ENCODE data around the gene PHETA1.
A peak's percentile ranks its signal among the peaks of the same experiment; 100 is the strongest.

PHETA1 gene

GRCh38 chr12:111368788-111369495, at the start of gene PHETA1:
Gene PHETA1 (minus strand): TSS chr12:111369095. CDS start chr12:111363427, 5,668 bp downstream.
- in situ Hi-C loops (cut with HindIII; ENCODE audit: low pct_ligation_motif_present, low pct_unique_long_range_greater_than_20kb, low sequenced_read_pairs) = no loop called here
- DNase-seq = peak; percentile 95

DNA sequence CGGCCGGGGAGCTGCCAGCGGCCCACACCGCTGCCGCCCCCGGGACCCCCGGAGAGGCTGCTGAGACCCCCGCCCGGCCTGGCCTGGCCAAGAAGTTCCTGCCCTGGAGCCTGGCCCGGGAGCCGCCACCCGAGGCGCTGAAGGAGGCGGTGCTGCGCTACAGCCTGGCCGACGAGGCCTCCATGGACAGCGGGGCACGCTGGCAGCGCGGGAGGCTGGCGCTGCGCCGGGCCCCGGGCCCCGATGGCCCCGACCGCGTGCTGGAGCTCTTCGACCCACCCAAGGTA, 49.6 kb upstream of the PHETA1 start:
- in situ Hi-C loops (cut with HindIII; ENCODE audit: low pct_ligation_motif_present, low pct_unique_long_range_greater_than_20kb, low sequenced_read_pairs) = no loop called here

DNA sequence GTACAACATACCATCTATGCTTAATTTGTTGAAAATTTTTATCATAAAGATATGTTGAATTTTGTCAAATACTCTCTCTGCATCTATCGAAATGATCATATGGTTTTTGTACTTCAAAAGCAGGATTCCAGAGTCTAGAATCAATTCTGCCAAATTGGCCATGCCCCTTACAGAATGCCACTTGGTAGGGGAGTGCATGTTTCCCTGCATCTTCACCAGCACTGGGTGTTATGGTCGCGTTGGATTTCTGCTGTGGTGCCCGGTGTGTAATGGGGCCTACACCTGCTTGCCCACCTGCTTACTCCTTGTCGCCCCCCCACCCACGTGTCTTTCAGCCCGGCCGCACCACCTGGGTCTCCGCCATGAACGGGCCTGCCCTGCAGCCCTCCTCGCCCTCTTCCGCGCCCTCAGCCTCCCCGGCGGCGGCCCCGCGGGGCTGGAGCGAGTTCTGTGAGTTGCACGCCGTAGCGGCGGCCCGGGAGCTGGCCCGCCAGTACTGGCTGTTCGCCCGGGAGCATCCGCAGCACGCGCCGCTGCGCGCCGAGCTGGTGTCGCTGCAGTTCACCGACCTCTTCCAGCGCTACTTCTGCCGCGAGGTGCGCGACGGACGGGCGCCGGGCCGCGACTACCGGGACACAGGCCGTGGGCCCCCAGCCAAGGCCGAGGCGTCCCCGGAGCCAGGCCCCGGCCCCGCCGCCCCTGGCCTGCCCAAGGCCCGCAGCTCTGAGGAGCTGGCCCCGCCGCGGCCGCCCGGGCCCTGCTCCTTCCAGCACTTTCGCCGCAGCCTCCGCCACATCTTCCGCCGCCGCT, 49.1 kb upstream of the PHETA1 start:
- DNase-seq = no peak
- in situ Hi-C loops (cut with HindIII; ENCODE audit: low pct_ligation_motif_present, low pct_unique_long_range_greater_than_20kb, low sequenced_read_pairs) = no loop called here

More for the DNA sequence above, 49.6 kb upstream of the PHETA1 start:
- no peak for DNase-seq

DNA sequence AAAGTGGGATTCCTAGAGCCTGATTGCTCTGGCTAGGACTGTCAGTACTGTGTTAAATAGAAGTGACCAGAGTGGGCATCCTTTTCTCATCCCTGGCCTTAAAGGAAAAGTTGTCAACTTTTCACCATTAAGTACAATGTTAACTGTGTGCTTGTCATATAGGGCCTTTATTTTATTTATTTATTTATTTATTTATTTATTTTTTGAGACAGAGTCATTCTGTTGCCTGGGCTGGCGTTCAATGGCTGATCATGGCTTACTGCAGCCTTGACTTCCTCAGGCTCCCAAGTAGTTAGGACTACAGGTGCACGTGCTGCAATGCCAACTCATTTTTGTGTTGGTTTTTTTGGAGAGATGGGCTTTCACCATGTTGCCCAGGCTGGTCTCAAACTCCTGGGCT, 48.4 kb upstream of the PHETA1 start:
- no peak for DNase-seq
- in situ Hi-C loops (cut with HindIII; ENCODE audit: low pct_ligation_motif_present, low pct_unique_long_range_greater_than_20kb, low sequenced_read_pairs) = no loop called here

DNA sequence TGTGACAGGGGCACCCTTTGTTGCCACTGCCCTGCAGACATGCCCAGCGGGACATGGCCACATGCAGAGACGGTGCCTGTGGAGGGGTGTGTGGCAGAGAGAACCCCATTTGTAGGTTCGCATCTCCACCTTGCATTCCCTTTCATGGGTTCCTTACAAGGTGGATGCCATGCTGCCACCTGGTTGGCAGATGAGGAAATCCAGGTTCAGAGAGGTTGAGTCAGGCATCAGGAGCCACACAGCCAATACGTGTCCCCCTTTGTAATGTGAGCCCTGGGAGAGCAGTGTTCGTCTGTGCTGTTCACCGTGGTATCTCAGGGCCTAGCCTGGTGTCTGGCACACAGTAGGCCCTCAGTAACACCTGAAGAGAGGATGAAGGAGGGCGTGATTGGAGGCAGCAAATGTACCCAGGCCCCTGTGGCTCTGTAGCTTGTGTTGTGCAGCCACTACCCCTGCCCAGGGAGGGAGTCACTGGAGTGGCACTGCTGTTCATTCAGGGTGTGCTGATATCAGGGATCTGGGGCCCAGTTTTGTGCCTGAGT, 45.9 kb upstream of the PHETA1 start:
- in situ Hi-C loops (cut with HindIII; ENCODE audit: low pct_ligation_motif_present, low pct_unique_long_range_greater_than_20kb, low sequenced_read_pairs) = no loop called here
- DNase-seq = no peak

DNA sequence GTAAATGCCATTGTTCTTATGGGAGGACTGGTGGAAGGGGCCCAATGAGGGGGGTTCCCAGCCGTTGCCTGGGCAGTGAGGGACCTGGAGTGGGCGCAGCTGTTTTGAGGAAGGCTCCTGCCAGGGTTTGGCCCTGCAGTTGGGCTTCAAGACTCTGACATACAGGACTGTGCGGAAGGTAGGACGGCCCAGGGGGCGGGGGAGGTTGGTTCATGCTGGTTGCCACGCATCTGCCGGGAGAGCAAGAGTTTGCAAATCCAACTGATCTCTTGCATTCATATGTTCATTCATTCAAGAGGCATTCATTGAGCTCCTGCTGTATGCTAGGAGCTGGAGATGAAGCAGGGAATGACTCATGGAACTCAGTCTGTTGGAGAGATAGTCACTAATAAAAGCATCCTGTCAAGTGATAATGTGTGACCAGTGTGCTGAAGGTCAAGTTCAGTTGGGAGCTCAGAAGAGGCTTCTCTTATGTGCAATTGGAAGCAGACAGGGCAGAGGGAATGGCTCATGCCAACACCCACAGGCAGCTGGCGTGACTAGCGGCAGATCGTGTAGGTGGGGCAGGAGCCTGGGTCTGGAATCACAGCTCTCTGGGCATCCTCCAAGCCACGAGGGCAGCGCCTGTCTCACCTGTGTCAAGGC, 44.7 kb upstream of the PHETA1 start:
- in situ Hi-C loops (cut with HindIII; ENCODE audit: low pct_ligation_motif_present, low pct_unique_long_range_greater_than_20kb, low sequenced_read_pairs) = no loop called here
- peak; percentile 79 for DNase-seq

DNA sequence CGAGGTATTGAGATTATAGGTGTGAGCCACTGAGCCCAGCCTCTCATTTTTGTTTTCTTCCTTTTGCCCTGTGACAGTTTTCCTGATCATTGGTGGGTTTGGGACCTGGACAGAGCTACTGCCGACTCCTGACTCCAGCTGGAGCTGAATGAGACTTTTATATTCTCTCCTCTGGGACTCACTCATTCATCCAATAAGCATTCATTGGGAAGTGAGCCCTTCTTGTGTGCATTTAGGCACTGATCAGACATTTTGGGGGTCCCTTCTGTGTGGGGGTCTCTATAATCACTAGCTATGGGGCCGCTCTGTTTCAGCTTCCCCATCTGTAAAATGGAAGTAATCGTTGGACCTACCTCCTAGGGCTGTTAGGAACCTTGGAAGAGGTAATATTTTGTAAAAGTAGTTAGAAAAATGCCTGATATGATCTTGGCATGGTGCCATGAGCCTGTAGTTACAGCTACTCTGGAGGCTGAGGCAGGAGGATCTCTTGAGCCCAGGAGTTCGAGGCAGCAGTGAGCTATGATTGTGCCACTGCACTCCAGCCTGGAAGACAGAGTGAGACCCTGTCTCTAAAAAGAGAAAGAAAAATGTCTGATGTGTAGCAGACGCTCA, 44.0 kb upstream of the PHETA1 start:
- in situ Hi-C loops (cut with HindIII; ENCODE audit: low pct_ligation_motif_present, low pct_unique_long_range_greater_than_20kb, low sequenced_read_pairs) = no loop called here
- DNase-seq = no peak

- DNase-seq = peak; percentile 56
- in situ Hi-C loops (cut with HindIII; ENCODE audit: low pct_ligation_motif_present, low pct_unique_long_range_greater_than_20kb, low sequenced_read_pairs) = no loop called here
These were observed 43.3 kb upstream of the PHETA1 start for GRCh38 chr12:111412007-111412829.

DNA sequence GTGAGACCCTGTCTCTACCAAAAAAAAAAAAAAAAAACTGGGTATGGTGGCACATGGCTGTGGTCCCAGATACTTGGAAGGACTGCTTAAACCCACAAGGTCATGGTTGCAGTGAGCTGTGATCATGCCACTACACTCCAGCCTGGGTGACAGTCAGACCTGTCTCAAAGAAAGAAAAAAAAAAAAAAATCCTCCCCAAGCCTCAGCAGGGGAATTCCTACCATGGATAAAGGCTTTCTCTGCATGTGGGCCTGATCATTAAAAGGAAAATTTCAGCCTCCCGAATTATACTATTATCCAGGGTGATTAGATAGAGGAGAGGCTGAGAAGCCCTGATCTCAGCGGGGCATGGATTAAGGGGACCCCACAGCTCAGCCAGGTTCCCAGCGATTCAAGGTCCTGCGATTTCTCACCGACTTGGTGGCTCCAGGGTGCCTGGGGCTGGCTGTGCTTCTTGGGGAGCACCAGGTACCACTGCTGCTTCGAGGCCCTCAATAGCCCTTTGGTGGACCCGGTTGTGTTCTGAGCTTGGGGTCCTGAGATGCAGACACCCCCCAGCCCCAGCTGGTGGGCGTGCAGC, 42.4 kb upstream of the PHETA1 start:
- in situ Hi-C loops (cut with HindIII; ENCODE audit: low pct_ligation_motif_present, low pct_unique_long_range_greater_than_20kb, low sequenced_read_pairs) = no loop called here
- DNase-seq = no peak

DNA sequence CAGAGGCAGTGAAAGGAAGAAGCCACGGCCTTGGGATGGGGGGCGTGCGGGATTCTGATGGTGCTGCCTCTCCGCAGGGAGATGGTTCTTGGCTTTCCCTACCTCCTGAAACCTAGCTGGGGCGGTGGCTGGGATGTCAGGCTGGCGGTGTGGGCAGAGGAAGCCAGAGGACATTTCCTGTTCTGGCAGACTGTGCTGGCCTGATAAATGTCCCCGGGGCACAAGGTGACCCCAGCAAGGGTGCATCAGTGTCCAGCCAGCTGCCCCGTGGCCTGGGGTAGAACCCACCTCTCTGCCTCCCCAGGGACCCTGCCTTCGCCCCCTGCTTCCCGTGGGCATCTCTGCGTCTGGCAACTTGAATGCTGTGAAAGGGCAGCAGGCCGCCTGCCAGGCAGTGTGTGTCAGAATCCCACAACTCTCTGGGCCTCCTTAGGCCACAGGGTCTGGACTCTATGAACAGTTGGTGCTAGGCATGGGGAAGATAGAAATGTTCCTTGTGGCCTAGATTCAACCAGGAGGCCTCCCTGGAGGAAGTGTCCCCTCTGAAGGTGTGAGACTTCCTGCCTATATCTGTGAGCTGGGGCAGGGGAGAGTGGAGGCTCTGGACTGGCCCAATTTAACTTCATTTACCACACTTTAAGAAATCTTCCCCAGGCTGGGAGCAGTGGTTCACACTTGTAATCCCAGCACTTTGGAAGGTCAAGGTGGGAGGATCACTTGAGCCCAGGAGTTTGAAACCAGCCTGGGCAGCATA, 41.7 kb upstream of the PHETA1 start:
- DNase-seq = no peak
- in situ Hi-C loops (cut with HindIII; ENCODE audit: low pct_ligation_motif_present, low pct_unique_long_range_greater_than_20kb, low sequenced_read_pairs) = no loop called here

GRCh38 chr12:111409780-111410430, 41.0 kb upstream of the PHETA1 start:
- in situ Hi-C loops (cut with HindIII; ENCODE audit: low pct_ligation_motif_present, low pct_unique_long_range_greater_than_20kb, low sequenced_read_pairs) = no loop called here

DNA sequence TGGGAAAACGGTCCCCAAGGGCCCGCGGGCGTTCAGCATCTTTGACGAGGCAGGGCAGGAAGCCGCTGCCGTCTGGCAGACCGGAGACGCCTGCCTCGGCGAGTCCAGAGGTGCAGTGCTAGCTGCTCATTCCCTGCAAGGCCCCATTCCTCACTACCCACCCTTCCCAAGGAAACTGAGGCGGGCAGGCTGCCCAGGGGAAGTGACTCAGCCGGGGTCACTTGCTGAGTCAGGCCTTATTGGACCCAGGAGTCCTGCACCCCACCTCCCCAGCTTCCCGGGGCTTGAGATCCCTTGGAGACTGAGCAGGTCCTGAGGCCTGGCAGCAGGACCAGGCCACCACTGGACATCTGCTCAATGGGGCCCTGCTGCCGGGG, 40.5 kb upstream of the PHETA1 start:
- DNase-seq = peak; percentile 52
- in situ Hi-C loops (cut with HindIII; ENCODE audit: low pct_ligation_motif_present, low pct_unique_long_range_greater_than_20kb, low sequenced_read_pairs) = no loop called here

More at GRCh38 chr12:111409780-111410430, 41.0 kb upstream of the PHETA1 start:
- peak; percentile 80 for DNase-seq

GRCh38 chr12:111408686-111409402, 39.9 kb upstream of the PHETA1 start:
- DNase-seq = no peak
- in situ Hi-C loops (cut with HindIII; ENCODE audit: low pct_ligation_motif_present, low pct_unique_long_range_greater_than_20kb, low sequenced_read_pairs) = no loop called here

DNA sequence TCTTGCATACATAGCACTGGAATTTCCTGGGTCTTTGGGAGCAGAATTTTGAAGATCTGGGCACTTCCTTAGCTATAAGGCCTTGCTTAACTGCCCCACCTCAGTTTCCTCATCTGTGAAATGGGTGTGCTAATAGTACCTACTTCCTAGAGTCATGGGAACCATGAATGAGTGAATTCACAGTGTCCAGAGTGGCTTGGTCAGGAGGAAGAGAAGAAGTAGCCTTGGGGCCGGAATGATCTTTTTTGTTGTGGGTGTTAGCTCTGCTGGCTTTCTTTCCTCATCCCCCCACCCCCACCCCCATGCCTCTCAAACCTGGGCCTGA, 39.2 kb upstream of the PHETA1 start:
- in situ Hi-C loops (cut with HindIII; ENCODE audit: low pct_ligation_motif_present, low pct_unique_long_range_greater_than_20kb, low sequenced_read_pairs) = no loop called here
- DNase-seq = peak; percentile 25

DNA sequence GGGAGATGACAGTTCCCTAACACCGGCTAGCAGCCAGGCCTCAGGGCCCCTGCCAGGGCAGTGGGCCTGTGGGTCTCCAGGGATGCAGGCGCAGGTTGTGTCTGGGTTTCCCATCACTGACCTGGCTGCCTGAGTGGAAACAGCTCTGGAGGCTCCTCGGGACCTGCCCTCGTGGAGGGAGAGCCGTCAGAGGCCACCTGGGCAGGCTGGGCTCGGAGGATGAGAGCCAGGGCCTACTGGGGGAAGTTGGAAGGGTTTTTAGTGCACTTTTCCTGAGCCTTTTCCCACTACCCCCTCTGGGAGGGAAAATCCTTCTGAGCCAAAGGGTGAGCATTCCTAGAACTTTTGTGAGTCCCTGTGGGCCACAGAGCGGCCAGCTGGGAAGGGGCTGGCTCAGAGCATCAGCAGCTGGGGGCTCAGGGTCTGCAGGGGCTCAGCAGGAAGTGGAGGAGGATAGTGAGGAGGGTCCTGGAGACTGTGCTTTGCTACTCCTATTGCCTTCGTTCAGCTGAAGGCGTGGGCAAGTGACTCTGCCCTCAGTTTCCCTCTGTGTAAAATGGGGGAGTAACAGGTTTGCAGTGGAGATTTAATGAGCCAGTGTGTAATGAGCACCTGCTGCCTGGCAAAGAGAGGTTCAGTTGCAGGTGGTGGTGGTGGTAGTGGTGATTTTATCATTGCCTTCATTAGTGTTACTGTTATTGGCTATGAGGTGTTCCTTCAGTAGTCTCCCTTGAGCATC, 38.7 kb upstream of the PHETA1 start:
- in situ Hi-C loops (cut with HindIII; ENCODE audit: low pct_ligation_motif_present, low pct_unique_long_range_greater_than_20kb, low sequenced_read_pairs) = no loop called here
- no peak for DNase-seq

Data from ACHN (cell line).